Ectodermal cell (in vitro differentiated cells): ENCODE results near the gene CD300C. TPM values are rescaled to one million over a fixed set of nuclear protein-coding genes. Genes with fewer than 3 reads are reported as not detected.

Source experiments
- H3K27ac ChIP-seq: 2 replicates; pipeline ENCODE4 v1.7.0; 2013; ENCODE audit warnings: mild to moderate bottlenecking, low read depth, low read length; ENCODE audit not compliant: insufficient read depth, poor library complexity, severe bottlenecking
- H3K27me3 ChIP-seq: 2 replicates; pipeline ENCODE4 v1.7.0; 2013; ENCODE audit warnings: mild to moderate bottlenecking, low read length; ENCODE audit not compliant: insufficient read depth, control insufficient read depth, poor library complexity, severe bottlenecking
- H3K36me3 ChIP-seq: one replicate; pipeline ENCODE4 v1.7.0; 2013; ENCODE audit warnings: low read length; ENCODE audit not compliant: control insufficient read depth, insufficient read depth
- H3K4me1 ChIP-seq: one replicate; pipeline ENCODE4 v1.7.0; 2013; ENCODE audit warnings: low read length; ENCODE audit not compliant: control insufficient read depth, insufficient read depth
- H3K4me3 ChIP-seq: 2 replicates; pipeline ENCODE4 v1.7.0; 2013; ENCODE audit warnings: low read depth, low read length, control low read depth; ENCODE audit not compliant: insufficient read depth
- H3K9me3 ChIP-seq: 2 replicates; pipeline ENCODE4 v1.7.0; 2013; ENCODE audit warnings: mild to moderate bottlenecking, low read length, moderate library complexity; ENCODE audit not compliant: control insufficient read depth
- WGBS, 2 experiments: methylation state at CpG; one replicate each; pipeline ENCODE4 v1.1.7; 2013; ENCODE audit warnings: missing lambda C conversion rate in 2 of 2; 5-methylcytosine and 5-hydroxymethylcytosine counted together
- polyA plus RNA-seq, 4 experiments: library from polyadenylated mRNA; stranded (reverse); fragments of 50-300 nt; gene quantifications; one replicate each; pipeline ENCODE4 v1.2.3, GENCODE V29; 2013

CD300C gene
- not detected for polyA plus RNA-seq (2013, experiment 1 of 4)
- polyA plus RNA-seq (2013, experiment 2 of 4) = not detected
- not detected for polyA plus RNA-seq (2013, experiment 3 of 4)
- polyA plus RNA-seq (2013, experiment 4 of 4) = not detected

- H3K9me3 ChIP-seq = no peaks in the 10 kb centered on the region
- H3K36me3 ChIP-seq = no peaks in the 10 kb centered on the region
- H3K27me3 ChIP-seq = no peaks in the 10 kb centered on the region
- WGBS, 2 experiments = 90 to 92% methylated on average over 5 of the region's 5 CpGs
- no peak within 1 kb of the TSS for H3K4me3 ChIP-seq
- no peak within 1 kb of the TSS for H3K27ac ChIP-seq
- no peaks in the 10 kb centered on the region for H3K4me1 ChIP-seq
Measured at GRCh38 chr17:74545843-74546230, at the start of gene CD300C. Gene CD300C, minus strand, starts transcription at chr17:74546115. Its CDS starts 333 bp downstream, at chr17:74545782.

- no peaks in the 10 kb centered on the region for H3K27me3 ChIP-seq
- no peak overlapping the region for H3K27ac ChIP-seq
- no peak overlapping the region for H3K4me3 ChIP-seq
- H3K36me3 ChIP-seq = no peaks in the 10 kb centered on the region
- no peaks in the 10 kb centered on the region for H3K9me3 ChIP-seq
- WGBS, 2 experiments = 79 to 85% methylated on average over 6 of the region's 6 CpGs
- no peaks in the 10 kb centered on the region for H3K4me1 ChIP-seq
Measured at GRCh38 chr17:74595037-74595750, 49.3 kb upstream of the CD300C start.

GRCh38 chr17:74592087-74592990 is 46.4 kb upstream of the CD300C start, which contains the start of gene CD300LD:
Gene CD300LD, minus strand, starts transcription at chr17:74592283. Its CDS starts 81 bp downstream, at chr17:74592202.
- H3K36me3 ChIP-seq = no peaks in the 10 kb centered on the region
- no peaks in the 10 kb centered on the region for H3K4me1 ChIP-seq
- H3K9me3 ChIP-seq = no peaks in the 10 kb centered on the region
- 89 to 90% methylated on average over 14 of the region's 14 CpGs for WGBS, 2 experiments
- H3K4me3 ChIP-seq = no peak within 1 kb of the TSS
- H3K27me3 ChIP-seq = no peaks in the 10 kb centered on the region
- H3K27ac ChIP-seq = no peak within 1 kb of the TSS

- Histone ChIP-seq H3K36me3 (no peaks in the 10 kb centered on the region), H3K9me3 (no peaks in the 10 kb centered on the region), H3K4me1 (no peaks in the 10 kb centered on the region), H3K4me3 (no peak overlapping the region), H3K27ac (no peak overlapping the region), H3K27me3 (no peaks in the 10 kb centered on the region)
- 86 to 100% methylated on average over 1 of the region's 1 CpG for WGBS, 2 experiments
Measured at GRCh38 chr17:74591503-74591902, 45.6 kb upstream of the CD300C start.

- H3K27ac ChIP-seq = no peak overlapping the region
- no peaks in the 10 kb centered on the region for H3K4me1 ChIP-seq
- WGBS, 2 experiments = 91 to 95% methylated on average over 5 of the region's 5 CpGs
- no peaks in the 10 kb centered on the region for H3K27me3 ChIP-seq
- no peaks in the 10 kb centered on the region for H3K36me3 ChIP-seq
- H3K4me3 ChIP-seq = no peak overlapping the region
- no peaks in the 10 kb centered on the region for H3K9me3 ChIP-seq
Measured at GRCh38 chr17:74585711-74586110, 39.8 kb upstream of the CD300C start.

GRCh38 chr17:74584292-74585060 is 38.6 kb upstream of the CD300C start:
- WGBS, 2 experiments = 71 to 76% methylated on average over 14 of the region's 14 CpGs
- Histone ChIP-seq H3K36me3 (no peaks in the 10 kb centered on the region), H3K4me1 (no peaks in the 10 kb centered on the region), H3K4me3 (no peak overlapping the region), H3K27ac (no peak overlapping the region), H3K27me3 (no peaks in the 10 kb centered on the region), H3K9me3 (no peaks in the 10 kb centered on the region)

- no peaks in the 10 kb centered on the region for H3K4me1 ChIP-seq
- 89 to 91% methylated on average over 8 to 10 of the region's 10 CpGs for WGBS, 2 experiments
- no peaks in the 10 kb centered on the region for H3K9me3 ChIP-seq
- no peaks in the 10 kb centered on the region for H3K36me3 ChIP-seq
- H3K27ac ChIP-seq = no peak overlapping the region
- no peak overlapping the region for H3K4me3 ChIP-seq
- no peaks in the 10 kb centered on the region for H3K27me3 ChIP-seq
Measured at GRCh38 chr17:74582633-74583032, 36.7 kb upstream of the CD300C start.

GRCh38 chr17:74579900-74580299 is 34.0 kb upstream of the CD300C start:
- H3K27ac ChIP-seq = no peak overlapping the region
- 91 to 94% methylated on average over 7 of the region's 7 CpGs for WGBS, 2 experiments

GRCh38 chr17:74578979-74579378 is 33.1 kb upstream of the CD300C start:
- 89 to 90% methylated on average over 9 of the region's 9 CpGs for WGBS, 2 experiments

More at GRCh38 chr17:74579900-74580299, 34.0 kb upstream of the CD300C start:
- Histone ChIP-seq H3K27me3 (no peaks in the 10 kb centered on the region), H3K4me1 (no peaks in the 10 kb centered on the region), H3K4me3 (no peak overlapping the region), H3K9me3 (no peaks in the 10 kb centered on the region), H3K36me3 (no peaks in the 10 kb centered on the region)

More at GRCh38 chr17:74578979-74579378, 33.1 kb upstream of the CD300C start:
- Histone ChIP-seq H3K9me3 (no peaks in the 10 kb centered on the region), H3K36me3 (no peaks in the 10 kb centered on the region), H3K27ac (no peak overlapping the region), H3K27me3 (no peaks in the 10 kb centered on the region), H3K4me3 (no peak overlapping the region), H3K4me1 (no peaks in the 10 kb centered on the region)
